ENCODE data around the gene BOC. TPM values are rescaled to one million over a fixed set of nuclear protein-coding genes. Genes with fewer than 3 reads are reported as not detected.

BOC gene
- total and polyA plus RNA-seq, 2 of the 8 experiments (the other 6 are each of a cell fraction or from before 2014, with no cell fraction given), result 6.9 to 9.3 TPM

GRCh38 chr3:113193288-113193687 is 18.1 kb upstream of the BOC start (continued):
- no peak for TF ChIP-seq CHD7 (IDR thresholded peaks at IDR 0.05; ENCODE audit: insufficient replicate concordance, low read length)
- TF ChIP-seq, protein P1, sequence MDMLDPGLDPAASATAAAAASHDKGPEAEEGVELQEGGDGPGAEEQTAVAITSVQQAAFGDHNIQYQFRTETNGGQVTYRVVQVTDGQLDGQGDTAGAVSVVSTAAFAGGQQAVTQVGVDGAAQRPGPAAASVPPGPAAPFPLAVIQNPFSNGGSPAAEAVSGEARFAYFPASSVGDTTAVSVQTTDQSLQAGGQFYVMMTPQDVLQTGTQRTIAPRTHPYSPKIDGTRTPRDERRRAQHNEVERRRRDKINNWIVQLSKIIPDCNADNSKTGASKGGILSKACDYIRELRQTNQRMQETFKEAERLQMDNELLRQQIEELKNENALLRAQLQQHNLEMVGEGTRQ (IDR thresholded peaks at IDR 0.05; ENCODE audit: low read length), result no peak
